PFSK-1 (cell line): Measurements from ENCODE around the gene TMEM272.

ENCODE experiments used
- FOXP2 ChIP-seq: optimal IDR thresholded peaks from 2 replicates; pipeline ENCODE3; 2011; ENCODE audit warnings: borderline replicate concordance, control low read depth, inconsistent platforms; ENCODE audit not compliant: insufficient read depth; ENCODE audit errors: extremely low read length, extremely low read depth
- POLR2AphosphoS5 ChIP-seq: IDR thresholded peaks from 2 replicates; pipeline ENCODE4 v1.6.1; 2012; ENCODE audit warnings: low read depth, mild to moderate bottlenecking, control low read depth, low read length, moderate library complexity
- TF ChIP-seq, protein P1 (sequence below), 2 experiments: IDR thresholded peaks; 2 replicates each; pipeline versions ENCODE4 v1.6.1 to v1.8.0; 2011 to 2012; ENCODE audit warnings: low read depth in 2 of 2, low read length in 2 of 2, control low read depth in 1 of 2, inconsistent platforms in 1 of 2, mild to moderate bottlenecking in 1 of 2, moderate library complexity in 1 of 2; ENCODE audit not compliant: insufficient read depth in 1 of 2

DNA sequence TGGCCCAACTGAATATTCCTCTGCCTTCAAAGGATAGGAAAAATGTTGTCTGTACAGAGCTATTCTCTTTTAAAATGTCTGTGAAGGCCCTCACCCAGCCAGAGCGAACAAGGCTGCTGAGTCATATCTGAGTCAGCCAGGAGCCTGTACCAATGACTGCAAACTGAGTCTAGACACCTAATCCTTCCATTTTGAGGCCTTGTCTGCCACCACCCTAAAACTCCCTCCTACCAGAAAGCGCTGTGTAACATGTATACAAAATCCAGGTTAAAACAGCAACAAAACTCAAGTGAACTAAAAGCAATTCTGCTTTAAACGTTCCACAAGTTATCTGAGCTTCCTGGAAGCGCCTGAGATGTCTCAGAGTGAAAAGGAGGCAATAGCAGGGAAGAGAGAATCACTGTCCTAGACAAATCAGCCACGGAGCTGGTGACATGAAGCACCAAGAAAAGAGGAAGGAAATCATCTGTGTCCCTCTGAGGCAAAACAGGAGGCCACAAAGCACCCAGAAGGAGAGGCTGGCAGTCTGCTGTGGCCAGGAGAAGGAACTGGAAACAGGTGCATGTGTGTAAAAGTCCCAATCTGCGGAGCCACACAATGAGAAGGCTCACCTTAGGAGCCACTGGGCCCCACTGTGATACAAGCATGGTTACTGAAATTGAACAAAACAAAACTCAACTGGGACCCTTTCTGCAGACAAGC lies 51.3 kb downstream of the TMEM272 start:
- TF ChIP-seq POLR2AphosphoS5 (no peak), FOXP2 (no peak)
- TF ChIP-seq, protein P1, sequence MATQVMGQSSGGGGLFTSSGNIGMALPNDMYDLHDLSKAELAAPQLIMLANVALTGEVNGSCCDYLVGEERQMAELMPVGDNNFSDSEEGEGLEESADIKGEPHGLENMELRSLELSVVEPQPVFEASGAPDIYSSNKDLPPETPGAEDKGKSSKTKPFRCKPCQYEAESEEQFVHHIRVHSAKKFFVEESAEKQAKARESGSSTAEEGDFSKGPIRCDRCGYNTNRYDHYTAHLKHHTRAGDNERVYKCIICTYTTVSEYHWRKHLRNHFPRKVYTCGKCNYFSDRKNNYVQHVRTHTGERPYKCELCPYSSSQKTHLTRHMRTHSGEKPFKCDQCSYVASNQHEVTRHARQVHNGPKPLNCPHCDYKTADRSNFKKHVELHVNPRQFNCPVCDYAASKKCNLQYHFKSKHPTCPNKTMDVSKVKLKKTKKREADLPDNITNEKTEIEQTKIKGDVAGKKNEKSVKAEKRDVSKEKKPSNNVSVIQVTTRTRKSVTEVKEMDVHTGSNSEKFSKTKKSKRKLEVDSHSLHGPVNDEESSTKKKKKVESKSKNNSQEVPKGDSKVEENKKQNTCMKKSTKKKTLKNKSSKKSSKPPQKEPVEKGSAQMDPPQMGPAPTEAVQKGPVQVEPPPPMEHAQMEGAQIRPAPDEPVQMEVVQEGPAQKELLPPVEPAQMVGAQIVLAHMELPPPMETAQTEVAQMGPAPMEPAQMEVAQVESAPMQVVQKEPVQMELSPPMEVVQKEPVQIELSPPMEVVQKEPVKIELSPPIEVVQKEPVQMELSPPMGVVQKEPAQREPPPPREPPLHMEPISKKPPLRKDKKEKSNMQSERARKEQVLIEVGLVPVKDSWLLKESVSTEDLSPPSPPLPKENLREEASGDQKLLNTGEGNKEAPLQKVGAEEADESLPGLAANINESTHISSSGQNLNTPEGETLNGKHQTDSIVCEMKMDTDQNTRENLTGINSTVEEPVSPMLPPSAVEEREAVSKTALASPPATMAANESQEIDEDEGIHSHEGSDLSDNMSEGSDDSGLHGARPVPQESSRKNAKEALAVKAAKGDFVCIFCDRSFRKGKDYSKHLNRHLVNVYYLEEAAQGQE (IDR thresholded peaks at IDR 0.05; ENCODE audit: insufficient read depth in 1 of 2, low read depth in 2 of 2, low read length in 2 of 2) = no peak
